ENCODE measurements around the gene SPINDOC.
"Not testable (repeated sequence)": the region's sequence is repeated elsewhere in the genome, so short reads cannot be mapped to it uniquely, and the experiment has no call there.

The SPINDOC gene

DNA sequence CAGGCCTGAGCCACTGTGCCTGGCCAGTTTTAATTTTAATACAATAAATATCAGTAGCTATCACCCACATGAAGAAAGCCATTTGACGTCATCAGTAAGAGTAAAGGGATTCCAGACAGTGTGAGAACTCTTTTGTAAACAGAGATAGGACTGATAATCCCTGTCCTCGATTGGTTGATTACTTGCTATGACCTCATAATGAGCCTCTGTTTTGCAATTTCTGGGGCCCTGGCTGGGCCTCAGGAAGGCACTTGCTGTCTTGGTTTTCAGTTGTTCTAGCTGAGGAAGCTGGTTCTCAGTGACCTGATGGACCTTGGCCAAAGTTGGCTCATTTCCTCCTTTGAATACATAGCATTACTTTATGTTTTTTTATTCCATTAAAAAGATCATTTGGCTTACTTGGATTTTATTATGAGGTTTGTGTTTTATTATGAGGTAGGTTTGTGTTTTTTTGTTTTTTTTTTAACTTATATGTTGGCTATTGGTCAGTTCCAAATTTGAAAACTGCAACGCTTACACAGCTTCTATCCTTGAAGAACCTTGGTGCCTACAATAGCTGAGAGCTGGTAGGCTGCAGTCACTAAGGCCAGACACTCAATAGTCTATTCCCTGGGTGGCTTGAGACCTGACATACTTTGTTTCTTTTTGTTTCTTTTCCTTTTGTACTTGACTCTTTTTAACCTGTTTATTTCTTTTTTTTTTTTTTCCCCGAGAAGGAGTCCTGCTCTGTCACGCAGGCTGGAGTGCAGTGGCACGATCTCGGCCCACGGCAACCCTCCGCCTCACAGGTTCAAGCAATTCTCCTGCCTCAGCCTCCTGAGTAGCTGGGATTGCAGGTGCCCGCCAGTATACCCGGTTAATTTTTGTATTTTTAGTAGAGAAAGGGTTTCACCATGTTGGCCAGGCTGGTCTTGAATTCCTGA lies 45.6 kb downstream of the SPINDOC start:
- DNase-seq, result no peak

DNA sequence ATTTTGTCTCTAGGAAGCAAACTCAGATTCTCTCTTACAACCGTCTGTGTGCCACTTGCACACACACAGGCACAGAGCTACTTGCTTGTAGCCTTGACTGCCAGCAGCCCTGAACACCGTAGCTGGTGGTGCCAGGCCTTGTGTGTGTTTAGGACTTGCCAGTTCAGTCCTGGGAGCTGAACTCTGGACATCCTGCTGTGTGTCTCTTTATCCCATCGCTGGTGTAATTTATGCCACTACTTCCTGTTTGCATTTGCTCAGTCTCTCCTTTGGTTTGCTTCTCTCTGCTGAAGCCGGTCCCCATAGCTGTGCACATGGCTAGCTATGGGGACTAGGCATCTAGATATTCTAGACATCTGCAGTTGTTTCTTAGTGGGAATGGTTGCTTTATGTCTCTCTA lies 49.7 kb downstream of the SPINDOC start:
- no peak for DNase-seq

DNA sequence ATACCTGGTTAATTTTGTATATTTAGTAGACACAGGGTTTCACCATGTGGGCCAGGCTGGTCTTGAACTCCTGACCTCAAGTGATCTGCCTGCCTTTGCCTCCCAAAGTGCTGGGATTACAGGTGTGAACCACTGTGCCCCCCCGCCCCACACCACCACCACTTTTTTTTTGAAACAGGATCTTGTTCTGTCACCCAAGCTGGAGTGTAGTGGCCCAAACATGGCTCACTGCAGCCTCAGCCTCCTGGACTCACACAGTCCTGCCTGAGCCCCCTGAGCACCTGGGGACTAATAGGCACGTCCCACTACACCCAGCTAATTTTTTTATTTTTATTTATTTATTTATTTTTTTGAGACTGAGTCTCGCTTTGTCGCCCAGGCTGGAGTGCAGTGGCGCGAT lies 50.4 kb downstream of the SPINDOC start:
- not testable (repeated sequence) for DNase-seq

GRCh38 chr11:63866211-63866610 lies 53.0 kb downstream of the SPINDOC start:
- no peak for DNase-seq

- no peak for DNase-seq
Observed at GRCh38 chr11:63867511-63867910, 54.3 kb downstream of the SPINDOC start.

- no peak for DNase-seq
Observed at GRCh38 chr11:63868399-63869064, 55.3 kb downstream of the SPINDOC start.

GRCh38 chr11:63869171-63869591 lies 55.9 kb downstream of the SPINDOC start:
- DNase-seq, result no peak

DNA sequence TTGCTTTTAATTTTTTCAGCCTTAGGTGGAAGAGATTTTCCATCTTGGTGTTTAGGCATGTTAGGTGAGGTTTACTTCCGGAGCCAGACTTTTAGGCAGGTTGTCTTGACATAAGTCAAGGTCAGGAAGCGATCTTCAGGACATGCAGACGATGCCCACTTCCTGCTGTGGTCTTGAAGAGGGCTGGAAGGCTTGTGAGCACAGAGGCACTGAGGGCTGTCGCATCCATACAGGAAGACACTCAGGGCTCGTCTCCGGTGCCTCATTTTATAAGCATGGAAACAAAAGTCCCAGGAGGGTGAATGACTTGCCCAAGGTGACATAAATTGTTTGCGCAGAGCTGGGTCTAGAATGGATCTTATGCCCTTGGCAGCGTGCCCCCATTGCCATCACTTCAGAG lies 56.4 kb downstream of the SPINDOC start:
- no peak for DNase-seq

GRCh38 chr11:63870351-63871140 lies 57.3 kb downstream of the SPINDOC start:
- DNase-seq, result no peak

GRCh38 chr11:63871962-63872799 lies 58.9 kb downstream of the SPINDOC start:
- DNase-seq, result no peak

- DNase-seq, result no peak
Observed at GRCh38 chr11:63872800-63873197, 59.5 kb downstream of the SPINDOC start.

DNA sequence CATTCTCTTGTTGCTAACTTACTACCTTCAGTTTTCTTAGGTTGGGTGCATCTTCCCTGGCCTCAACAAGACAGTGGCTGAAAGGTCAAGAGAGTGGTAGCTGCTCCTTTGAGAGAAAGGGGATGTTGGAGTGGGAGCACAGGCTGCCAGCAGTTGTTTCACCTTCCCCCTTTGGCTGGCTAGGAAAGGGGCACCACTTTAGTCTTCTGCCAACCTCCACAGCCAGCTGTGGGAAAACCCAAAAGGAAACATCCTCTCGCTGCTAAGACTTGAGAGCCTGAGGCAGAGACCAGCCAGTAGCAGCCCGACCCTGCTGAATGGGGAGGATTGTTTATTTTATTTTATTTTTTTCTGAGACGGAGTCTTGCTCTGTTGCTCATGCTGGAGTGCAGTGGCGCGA lies 60.1 kb downstream of the SPINDOC start:
- no peak for DNase-seq

GRCh38 chr11:63874511-63874910 lies 61.3 kb downstream of the SPINDOC start:
- no peak for DNase-seq

DNA sequence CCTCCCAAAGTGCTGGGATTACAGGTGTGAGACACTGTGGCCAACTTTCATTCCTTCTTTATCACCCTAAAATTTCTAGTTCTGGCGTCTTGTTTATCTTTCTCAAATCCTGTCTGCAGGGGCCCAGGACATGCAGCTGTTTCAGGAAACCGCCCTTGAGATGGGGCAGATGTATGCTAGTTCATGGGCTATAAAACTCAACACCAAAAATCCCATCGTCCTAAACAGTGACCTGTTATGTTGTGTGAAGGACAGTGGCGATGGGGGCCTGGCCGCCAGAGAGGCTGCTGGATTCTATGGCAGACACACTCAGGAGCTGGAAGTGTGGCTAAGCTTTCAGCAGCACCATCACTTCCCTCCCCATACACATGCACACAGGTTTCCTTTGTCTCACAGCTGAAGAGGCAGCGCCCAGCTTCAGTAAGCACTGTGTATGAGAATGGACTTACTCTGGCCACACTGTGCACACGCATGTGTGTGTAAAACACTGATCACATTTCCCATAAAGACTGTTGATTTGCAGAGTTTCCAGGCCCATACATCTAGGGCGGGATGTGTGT lies 62.3 kb downstream of the SPINDOC start:
- DNase-seq, result no peak

DNA sequence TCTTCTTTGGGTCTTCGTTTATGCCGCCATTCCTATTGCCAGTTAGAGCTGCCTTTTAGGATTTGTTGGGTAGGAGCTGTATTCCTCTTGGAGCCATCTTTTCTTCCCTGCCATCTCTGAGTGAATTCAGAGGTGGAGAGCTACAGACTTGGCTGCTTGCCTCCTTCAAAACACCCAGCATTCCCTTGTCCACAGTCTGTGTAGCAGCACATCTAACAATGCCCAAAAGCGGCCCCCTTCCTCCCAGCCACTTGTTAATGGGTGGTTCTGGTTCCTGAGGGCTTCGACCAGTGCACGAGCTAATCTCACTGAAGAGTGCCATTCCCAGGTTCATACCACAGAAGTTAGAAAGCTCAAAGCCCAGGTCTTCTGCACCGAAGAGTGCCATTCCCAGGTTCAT lies 63.4 kb downstream of the SPINDOC start:
- DNase-seq, result no peak
